PC-3 (cell line): Measurements from ENCODE around the gene TMEM52.

ENCODE experiments used
- EZH2 ChIP-seq: fragments of 300-600 bp; sonication (generic); IDR thresholded peaks from one replicate; pipeline ENCODE4 v1.6.1; 2017; ENCODE audit warnings: antibody characterized with exemption, mild to moderate bottlenecking, low read length; ENCODE audit not compliant: unreplicated experiment
- EZH2phosphoT487 ChIP-seq: fragments of 300-600 bp; sonication (generic); IDR thresholded peaks from 2 replicates; pipeline ENCODE4 v1.6.1; 2018; ENCODE audit warnings: mild to moderate bottlenecking, antibody characterized with exemption, low read length, borderline replicate concordance
- TF ChIP-seq, protein P1 (sequence below): fragments of 300-600 bp; sonication (generic); conservative IDR thresholded peaks from 2 replicates; pipeline ENCODE4 v1.5.1; 2017; ENCODE audit warnings: antibody characterized with exemption, low read depth, mild to moderate bottlenecking, low read length

DNA sequence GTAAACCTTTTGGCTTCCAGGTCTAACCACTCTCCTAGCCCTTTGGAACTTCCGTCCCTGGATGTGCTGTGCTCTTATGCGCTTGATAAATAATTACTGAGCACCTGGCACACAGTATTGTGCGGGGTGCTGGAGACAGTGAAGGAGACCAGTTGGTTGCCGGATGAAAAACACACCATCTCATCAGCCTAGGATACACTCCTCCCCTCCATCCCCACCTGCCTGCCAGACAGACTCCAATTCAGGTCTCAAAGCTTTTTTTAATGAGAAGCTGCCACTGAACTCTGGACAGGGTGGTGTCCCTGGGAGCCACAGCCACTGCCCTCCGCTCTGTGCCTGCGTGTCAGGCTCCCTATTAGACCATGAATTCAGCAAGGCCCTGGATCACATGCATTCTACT lies 37.4 kb downstream of the TMEM52 start:
- TF ChIP-seq, protein P1, sequence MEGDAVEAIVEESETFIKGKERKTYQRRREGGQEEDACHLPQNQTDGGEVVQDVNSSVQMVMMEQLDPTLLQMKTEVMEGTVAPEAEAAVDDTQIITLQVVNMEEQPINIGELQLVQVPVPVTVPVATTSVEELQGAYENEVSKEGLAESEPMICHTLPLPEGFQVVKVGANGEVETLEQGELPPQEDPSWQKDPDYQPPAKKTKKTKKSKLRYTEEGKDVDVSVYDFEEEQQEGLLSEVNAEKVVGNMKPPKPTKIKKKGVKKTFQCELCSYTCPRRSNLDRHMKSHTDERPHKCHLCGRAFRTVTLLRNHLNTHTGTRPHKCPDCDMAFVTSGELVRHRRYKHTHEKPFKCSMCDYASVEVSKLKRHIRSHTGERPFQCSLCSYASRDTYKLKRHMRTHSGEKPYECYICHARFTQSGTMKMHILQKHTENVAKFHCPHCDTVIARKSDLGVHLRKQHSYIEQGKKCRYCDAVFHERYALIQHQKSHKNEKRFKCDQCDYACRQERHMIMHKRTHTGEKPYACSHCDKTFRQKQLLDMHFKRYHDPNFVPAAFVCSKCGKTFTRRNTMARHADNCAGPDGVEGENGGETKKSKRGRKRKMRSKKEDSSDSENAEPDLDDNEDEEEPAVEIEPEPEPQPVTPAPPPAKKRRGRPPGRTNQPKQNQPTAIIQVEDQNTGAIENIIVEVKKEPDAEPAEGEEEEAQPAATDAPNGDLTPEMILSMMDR: no peak
- no peak for TF ChIP-seq EZH2
- no peak for TF ChIP-seq EZH2phosphoT487
